NCI-H2227 (cell line): ENCODE data around the gene PNPO.
"Not testable (repeated sequence)": the region's sequence is repeated elsewhere in the genome, so short reads cannot be mapped to it uniquely, and the experiment has no call there.

Source experiments
- DNase-seq: peaks from one replicate; lab custom pipeline; 2025; ENCODE audit not compliant: unreplicated experiment; lab: John Stamatoyannopoulos, UW

Gene PNPO

GRCh38 chr17:47917581-47917980, 23.8 kb upstream of the PNPO start:
- DNase-seq = no peak

- no peak for DNase-seq
Measured at GRCh38 chr17:47918006-47918405, 23.4 kb upstream of the PNPO start.

- no peak for DNase-seq
Measured at GRCh38 chr17:47918991-47919390, 22.4 kb upstream of the PNPO start.

DNA sequence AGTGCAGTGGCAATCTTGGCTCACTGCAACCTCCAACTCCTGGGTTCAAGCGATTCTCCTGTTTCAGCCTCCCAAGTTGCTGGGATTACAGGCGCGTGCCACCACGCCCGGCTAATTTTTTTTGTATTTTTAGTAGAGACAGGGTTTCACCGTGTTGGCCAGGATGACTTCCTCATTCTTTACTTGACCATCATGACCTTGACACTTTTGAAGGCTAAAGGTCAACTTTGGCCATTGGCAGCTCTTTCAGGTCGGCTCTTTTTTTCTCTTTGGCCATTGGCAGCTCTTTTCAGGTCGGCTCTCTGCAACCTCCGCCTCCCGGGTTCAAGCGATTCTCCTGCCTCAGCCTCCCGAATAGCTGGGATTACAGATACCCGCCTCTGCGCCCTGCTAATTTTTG, 21.5 kb upstream of the PNPO start:
- not testable (repeated sequence) for DNase-seq

GRCh38 chr17:47924785-47925677, 16.3 kb upstream of the PNPO start:
- DNase-seq = no peak

- no peak for DNase-seq
Measured at GRCh38 chr17:47925678-47925988, 15.7 kb upstream of the PNPO start.

DNA sequence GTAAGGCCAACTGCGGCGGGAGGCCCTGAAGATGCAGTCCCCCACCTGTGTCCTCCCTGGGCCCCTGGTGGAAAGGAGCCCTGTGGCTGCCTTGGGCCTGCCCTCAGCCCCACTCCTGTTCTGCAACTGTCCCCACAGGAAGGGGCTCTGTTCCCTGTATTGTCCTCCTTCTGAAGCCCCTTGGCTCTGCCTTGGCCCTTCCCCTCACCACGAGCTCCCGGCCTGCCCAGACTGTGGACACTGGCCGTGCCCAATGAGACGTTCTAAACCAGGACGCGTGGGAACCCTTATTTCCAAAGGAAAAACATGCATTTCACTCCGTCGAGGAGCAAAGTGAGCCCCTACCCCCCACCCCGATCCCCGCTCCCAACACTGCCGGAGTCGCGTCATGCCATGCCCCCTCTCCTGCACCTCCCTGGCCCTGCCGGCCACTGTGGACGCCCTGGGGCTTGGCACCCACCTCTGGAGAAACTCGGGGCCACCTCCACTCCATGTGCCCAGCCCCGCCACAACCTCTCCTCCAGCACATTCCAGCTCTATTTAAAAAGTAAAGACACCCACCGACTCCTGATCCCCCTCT, 13.5 kb upstream of the PNPO start:
- no peak for DNase-seq

DNA sequence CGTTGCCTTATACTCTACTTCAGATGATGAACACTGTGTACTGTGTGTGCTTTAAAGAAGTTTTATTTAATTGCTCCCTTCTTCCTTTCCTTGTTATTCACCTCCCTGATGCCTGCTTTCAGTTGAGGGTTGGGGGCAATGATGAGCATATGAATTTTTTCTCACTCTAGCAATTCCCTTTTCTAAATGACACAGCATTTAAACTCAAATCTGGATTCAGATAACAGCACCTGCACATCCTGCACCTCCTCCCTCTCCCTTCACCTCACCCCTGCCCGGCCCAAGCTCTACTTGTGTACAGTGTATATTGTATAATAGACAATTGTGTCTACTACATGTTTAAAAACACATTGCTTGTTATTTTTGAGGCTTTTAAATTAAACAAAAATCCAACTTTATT, 13.0 kb upstream of the PNPO start:
- no peak for DNase-seq

DNA sequence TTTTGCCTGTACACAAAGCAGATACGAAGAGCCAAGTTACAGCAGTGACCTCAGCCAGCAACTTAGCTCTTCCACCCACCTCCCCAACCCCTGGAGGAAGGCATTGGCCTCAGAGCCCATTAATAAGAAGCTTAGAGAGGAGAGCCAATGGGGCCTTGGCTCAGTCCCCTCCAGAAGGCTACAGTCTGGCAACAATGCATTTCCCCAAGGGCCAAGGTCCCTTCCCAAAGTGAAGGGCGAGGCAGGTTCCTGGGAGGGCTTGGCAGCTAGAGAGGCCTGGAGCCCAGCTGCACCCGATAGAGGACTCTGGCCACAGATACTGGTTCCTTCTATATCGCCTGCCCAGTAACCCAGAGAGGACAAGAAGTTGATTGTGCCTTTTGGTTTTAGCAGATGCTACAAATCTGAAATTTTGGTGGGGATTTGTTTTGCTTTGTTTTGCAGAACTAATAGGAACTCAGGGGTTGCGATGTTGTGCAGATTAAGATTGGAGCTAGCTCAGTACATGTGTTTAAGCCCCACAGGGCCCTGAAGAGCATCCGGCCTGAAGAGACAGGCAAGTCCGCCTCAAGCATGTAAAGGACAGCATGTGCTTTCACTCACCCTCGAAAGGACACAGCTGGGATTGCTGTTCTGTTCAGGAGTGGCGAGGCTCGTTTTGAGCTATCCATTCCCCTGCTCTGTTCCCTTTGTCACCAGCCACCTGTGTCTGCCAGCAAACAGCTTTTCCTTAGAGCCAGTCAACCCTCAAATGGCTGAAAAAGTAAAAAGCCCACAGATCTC, 12.0 kb upstream of the PNPO start:
- no peak for DNase-seq

DNA sequence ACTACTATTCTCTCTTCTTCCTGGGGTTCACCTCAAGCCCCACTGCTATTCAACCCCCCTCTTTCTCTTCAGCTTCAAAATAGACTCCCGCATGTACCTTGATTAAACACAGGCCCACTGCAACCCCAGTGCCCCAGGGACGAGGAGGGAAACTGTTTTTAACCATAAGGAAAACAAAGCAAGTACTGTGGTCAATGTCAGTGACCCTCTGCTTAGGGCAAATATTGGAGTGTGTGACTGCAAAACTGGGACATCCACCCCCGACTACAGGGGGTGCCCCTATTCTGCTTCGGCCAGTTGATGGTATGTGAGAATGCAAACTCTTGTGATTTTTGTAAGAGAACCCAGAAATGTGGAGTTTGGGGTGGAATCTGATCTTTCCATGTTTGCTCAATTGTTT, 9.5 kb upstream of the PNPO start:
- no peak for DNase-seq

- no peak for DNase-seq
Measured at GRCh38 chr17:47934856-47935255, 6.5 kb upstream of the PNPO start.

- DNase-seq = not testable (repeated sequence)
Measured at GRCh38 chr17:47935468-47935867, 5.9 kb upstream of the PNPO start.

GRCh38 chr17:47935961-47936360, 5.4 kb upstream of the PNPO start:
- no peak for DNase-seq

DNA sequence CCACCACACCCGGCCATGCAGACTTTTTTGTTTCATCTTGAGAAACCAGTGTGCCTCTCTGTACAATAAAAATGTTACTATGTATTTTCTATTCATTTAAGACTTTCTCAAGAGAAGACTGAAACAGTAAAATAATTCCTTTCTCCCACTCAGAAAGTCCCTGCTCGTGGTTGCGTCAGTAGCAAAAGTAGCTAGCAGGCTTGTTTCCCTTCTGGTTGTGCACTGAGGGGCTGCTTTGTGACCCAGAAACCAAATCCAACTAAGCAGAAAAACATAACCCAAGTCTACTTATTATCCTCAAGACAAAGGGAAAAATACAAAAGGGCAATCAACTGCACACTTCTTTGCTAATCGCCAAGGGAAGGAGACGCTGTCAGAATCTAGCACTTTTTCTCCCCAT, 3.4 kb upstream of the PNPO start:
- DNase-seq = no peak

GRCh38 chr17:47942096-47942510, 732 bp downstream of the PNPO start:
- no peak for DNase-seq

GRCh38 chr17:47942568-47942967, 1.2 kb downstream of the PNPO start:
- DNase-seq = no peak

DNA sequence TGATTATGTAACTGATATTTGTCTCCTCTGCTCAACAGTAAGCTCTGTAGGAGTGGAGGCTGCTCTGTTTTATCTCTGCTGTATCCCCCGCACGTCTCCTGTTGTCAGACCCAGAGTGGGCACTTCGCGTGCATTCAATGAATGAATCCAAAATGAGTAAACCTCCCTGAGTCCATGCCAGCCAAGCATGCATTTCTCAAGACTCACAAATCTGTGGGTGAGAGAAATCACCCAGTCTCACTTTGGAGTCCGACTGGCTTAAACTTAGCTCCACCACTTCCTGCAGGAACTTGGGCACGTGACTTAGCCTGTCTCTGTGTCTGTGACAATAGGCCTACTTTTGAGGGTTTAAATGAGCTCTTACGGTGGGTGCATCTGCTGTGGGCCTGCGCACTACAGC, 3.7 kb downstream of the PNPO start:
- no peak for DNase-seq

GRCh38 chr17:47945529-47946508, 4.4 kb downstream of the PNPO start:
- no peak for DNase-seq

GRCh38 chr17:47946516-47946915, 5.1 kb downstream of the PNPO start:
- no peak for DNase-seq

- peak; percentile 75 for DNase-seq
Measured at GRCh38 chr17:47946929-47947397, 5.6 kb downstream of the PNPO start.

DNA sequence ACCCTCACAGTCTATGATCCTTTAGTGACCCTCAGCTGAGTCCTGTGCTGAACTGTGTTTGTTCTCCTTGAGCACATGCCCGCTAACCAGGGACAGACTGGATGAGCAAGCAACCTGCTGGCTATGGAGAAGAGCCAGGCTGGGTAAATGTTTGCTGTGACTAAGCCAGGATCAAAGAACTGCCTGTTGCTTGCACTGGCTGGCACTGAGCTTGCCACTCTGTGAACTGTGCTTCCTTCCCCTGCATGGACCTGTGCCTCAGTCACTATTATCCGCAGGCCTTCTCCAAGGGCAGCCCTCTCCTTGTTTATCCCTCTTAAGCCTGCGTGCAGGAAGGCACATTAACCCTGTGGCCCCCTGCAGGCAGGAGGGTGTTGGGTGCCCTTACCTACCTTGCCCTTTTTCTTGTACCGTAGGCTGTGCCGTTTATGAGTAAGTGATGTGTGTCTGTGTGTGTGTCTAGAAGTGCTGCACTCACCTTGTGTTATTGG, 7.4 kb downstream of the PNPO start:
- no peak for DNase-seq
